ENCODE measurements around the gene HOXB9. TPM values are rescaled to one million over a fixed set of nuclear protein-coding genes. Genes with fewer than 3 reads are reported as not detected.

Gene HOXB9
- total and polyA plus RNA-seq, 2 donors (not counting 1 experiment from before 2014, with no cell fraction given): not detected

GRCh38 chr17:48647963-48648245 is 21.7 kb upstream of the HOXB9 start:
- no peak overlapping the region for H2AFZ ChIP-seq (ENCODE audit: low read length)
- no peaks in the 10 kb centered on the region for H3K36me3 ChIP-seq (ENCODE audit: control insufficient read depth, insufficient read depth, low read length)
- no peak overlapping the region for H3K9ac ChIP-seq (ENCODE audit: insufficient read depth, low read length)
- H3K4me2 ChIP-seq (ENCODE audit: extremely low read depth, insufficient read depth, low read length): peak overlapping the region; percentile 79
- peaks cover 49% of the 10 kb centered on the region for H3K27me3 ChIP-seq (ENCODE audit: control insufficient read depth, insufficient read depth, low read length)
- H4K20me1 ChIP-seq (ENCODE audit: control insufficient read depth, extremely low read depth, insufficient read depth, low read length): no peaks in the 10 kb centered on the region
- no peaks in the 10 kb centered on the region for H3K9me3 ChIP-seq (ENCODE audit: control insufficient read depth, insufficient read depth, low read depth, low read length)
- no peak overlapping the region for H3K4me3 ChIP-seq (replicated peaks in 1 of 4; ENCODE audit: control extremely low read depth in 1 of 4, insufficient read depth in 1 of 4, low read depth in 3 of 4, low read length in 4 of 4)
- TF ChIP-seq CTCF (conservative IDR thresholded peaks at IDR 0.05 in 1 of 2, IDR thresholded peaks at IDR 0.05 in 1 of 2; ENCODE audit: low read depth in 1 of 2, low read length in 2 of 2) (no peak), EZH2 (IDR thresholded peaks at IDR 0.05; ENCODE audit: low read length, missing control alignments) (no peak)
- no peaks in the 10 kb centered on the region for H3K79me2 ChIP-seq (ENCODE audit: control insufficient read depth, insufficient read depth, low read length)
- no peak overlapping the region for H3K27ac ChIP-seq (ENCODE audit: insufficient read depth, low read length)
- DNase-seq (ENCODE audit: low read depth in 2 of 2): no peak
- no peaks in the 10 kb centered on the region for H3K4me1 ChIP-seq (ENCODE audit: control insufficient read depth, extremely low read depth, insufficient read depth, low read length)

- Histone ChIP-seq H4K20me1 (ENCODE audit: control insufficient read depth, extremely low read depth, insufficient read depth, low read length) (no peaks in the 10 kb centered on the region), H3K4me2 (ENCODE audit: extremely low read depth, insufficient read depth, low read length) (peak overlapping the region; percentile 79), H2AFZ (ENCODE audit: low read length) (peak overlapping the region; percentile 73), H3K4me1 (ENCODE audit: control insufficient read depth, extremely low read depth, insufficient read depth, low read length) (no peaks in the 10 kb centered on the region), H3K9ac (ENCODE audit: insufficient read depth, low read length) (no peak overlapping the region), H3K4me3 (replicated peaks in 1 of 4; ENCODE audit: control extremely low read depth in 1 of 4, insufficient read depth in 1 of 4, low read depth in 3 of 4, low read length in 4 of 4) (peak overlapping the region; percentile 27 to 60 (median 44)), H3K36me3 (ENCODE audit: control insufficient read depth, insufficient read depth, low read length) (no peaks in the 10 kb centered on the region), H3K9me3 (ENCODE audit: control insufficient read depth, insufficient read depth, low read depth, low read length) (no peaks in the 10 kb centered on the region), H3K27ac (ENCODE audit: insufficient read depth, low read length) (no peak overlapping the region), H3K79me2 (ENCODE audit: control insufficient read depth, insufficient read depth, low read length) (no peaks in the 10 kb centered on the region), H3K27me3 (ENCODE audit: control insufficient read depth, insufficient read depth, low read length) (peaks cover 55% of the 10 kb centered on the region)
- DNase-seq (ENCODE audit: low read depth in 2 of 2): peak in 1 of 2 donors; percentile 21
- no peak for TF ChIP-seq CTCF (conservative IDR thresholded peaks at IDR 0.05 in 1 of 2, IDR thresholded peaks at IDR 0.05 in 1 of 2; ENCODE audit: low read depth in 1 of 2, low read length in 2 of 2)
- TF ChIP-seq EZH2 (IDR thresholded peaks at IDR 0.05; ENCODE audit: low read length, missing control alignments): peak; percentile 76
Observed at GRCh38 chr17:48647103-48647962, 21.2 kb upstream of the HOXB9 start.

GRCh38 chr17:48646183-48647102 is 20.3 kb upstream of the HOXB9 start:
- Histone ChIP-seq H3K4me3 (replicated peaks in 1 of 4; ENCODE audit: control extremely low read depth in 1 of 4, insufficient read depth in 1 of 4, low read depth in 3 of 4, low read length in 4 of 4) (no peak overlapping the region), H4K20me1 (ENCODE audit: control insufficient read depth, extremely low read depth, insufficient read depth, low read length) (no peaks in the 10 kb centered on the region), H3K9me3 (ENCODE audit: control insufficient read depth, insufficient read depth, low read depth, low read length) (no peaks in the 10 kb centered on the region), H2AFZ (ENCODE audit: low read length) (no peak overlapping the region), H3K4me1 (ENCODE audit: control insufficient read depth, extremely low read depth, insufficient read depth, low read length) (no peaks in the 10 kb centered on the region), H3K79me2 (ENCODE audit: control insufficient read depth, insufficient read depth, low read length) (no peaks in the 10 kb centered on the region), H3K9ac (ENCODE audit: insufficient read depth, low read length) (no peak overlapping the region), H3K36me3 (ENCODE audit: control insufficient read depth, insufficient read depth, low read length) (no peaks in the 10 kb centered on the region), H3K27me3 (ENCODE audit: control insufficient read depth, insufficient read depth, low read length) (peaks cover 63% of the 10 kb centered on the region), H3K27ac (ENCODE audit: insufficient read depth, low read length) (no peak overlapping the region), H3K4me2 (ENCODE audit: extremely low read depth, insufficient read depth, low read length) (no peak overlapping the region)
- TF ChIP-seq CTCF (conservative IDR thresholded peaks at IDR 0.05 in 1 of 2, IDR thresholded peaks at IDR 0.05 in 1 of 2; ENCODE audit: low read depth in 1 of 2, low read length in 2 of 2) (no peak), EZH2 (IDR thresholded peaks at IDR 0.05; ENCODE audit: low read length, missing control alignments) (peak; percentile 64)
- no peak for DNase-seq (ENCODE audit: low read depth in 2 of 2)

Data from fibroblast of lung (primary cell).